GM19438 (cell line): ENCODE measurements around the gene IGFL1.
"Not testable (repeated sequence)": the region's sequence is repeated elsewhere in the genome, so short reads cannot be mapped to it uniquely, and the experiment has no call there.

Experiments
- ATAC-seq: cut with Tn5 transposase; IDR thresholded peaks from one replicate; pipeline ENCODE4 v1.9.1; 2021; ENCODE audit warnings: low read depth; ENCODE audit not compliant: unreplicated experiment

Gene IGFL1

GRCh38 chr19:46201454-46202310 lies 27.9 kb upstream of the IGFL1 start:
- no peak for ATAC-seq

DNA sequence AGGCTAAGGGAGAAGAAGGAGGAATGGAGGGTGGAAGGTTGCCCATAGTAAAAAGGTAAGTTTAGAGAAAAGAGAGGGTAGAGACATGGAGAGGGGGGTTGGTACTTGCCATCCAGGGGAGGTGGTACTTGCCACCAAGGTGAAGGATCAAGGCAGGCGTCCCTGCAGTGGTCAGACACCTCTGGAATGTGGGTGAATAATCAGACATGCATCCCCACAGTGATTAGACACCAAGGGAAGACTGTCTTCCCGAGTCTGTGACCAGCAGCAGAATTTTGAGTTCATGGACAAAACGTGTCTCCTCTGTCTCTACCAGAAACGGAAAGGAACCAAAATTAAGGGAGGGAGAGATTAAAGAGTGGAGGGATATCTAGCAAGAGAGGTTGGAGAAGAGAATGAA lies 27.1 kb upstream of the IGFL1 start:
- ATAC-seq: no peak

- no peak for ATAC-seq
Measured at GRCh38 chr19:46202872-46203860, 26.4 kb upstream of the IGFL1 start.

GRCh38 chr19:46204008-46204407 lies 25.5 kb upstream of the IGFL1 start:
- no peak for ATAC-seq

- no peak for ATAC-seq
Measured at GRCh38 chr19:46205183-46205984, 24.2 kb upstream of the IGFL1 start.

GRCh38 chr19:46206176-46206575 lies 23.4 kb upstream of the IGFL1 start:
- no peak for ATAC-seq

DNA sequence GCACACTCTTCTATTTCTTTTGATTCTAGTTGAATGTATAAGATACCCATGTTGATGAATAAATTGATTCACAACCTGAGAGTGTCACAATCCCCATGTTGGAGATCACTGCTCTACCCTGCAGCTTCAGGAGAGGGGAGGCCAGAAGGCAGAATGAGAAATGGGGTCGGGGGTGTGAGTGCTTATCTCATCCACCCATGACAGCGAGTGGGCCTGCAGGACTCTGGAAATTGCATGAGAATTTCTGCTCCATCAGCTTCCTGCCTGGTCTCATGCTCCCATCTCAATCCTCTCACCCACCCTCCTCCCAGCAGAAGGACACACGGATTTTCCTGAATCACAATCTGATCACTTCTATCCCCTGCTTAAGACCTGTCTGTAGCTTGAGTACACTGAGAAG lies 22.9 kb upstream of the IGFL1 start:
- no peak for ATAC-seq

DNA sequence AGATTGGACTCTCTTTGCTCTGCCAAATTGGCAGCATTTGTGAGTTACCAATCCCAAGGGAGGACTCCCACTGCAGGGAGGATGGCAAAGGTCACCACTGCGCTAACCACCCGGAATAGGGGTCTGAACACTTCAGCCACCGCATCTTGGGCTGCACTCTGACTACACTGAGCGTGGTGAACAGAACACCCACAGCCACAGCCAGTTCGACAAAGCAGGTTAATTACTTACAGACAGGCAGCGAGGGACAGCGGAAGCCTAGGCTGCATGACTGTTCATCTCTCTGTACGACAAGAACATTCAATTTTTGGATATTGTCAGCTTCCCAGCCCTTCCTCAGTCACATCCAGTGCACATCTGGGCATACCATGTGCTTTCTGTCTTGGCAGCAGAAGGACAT lies 21.7 kb upstream of the IGFL1 start:
- not testable (repeated sequence) for ATAC-seq

DNA sequence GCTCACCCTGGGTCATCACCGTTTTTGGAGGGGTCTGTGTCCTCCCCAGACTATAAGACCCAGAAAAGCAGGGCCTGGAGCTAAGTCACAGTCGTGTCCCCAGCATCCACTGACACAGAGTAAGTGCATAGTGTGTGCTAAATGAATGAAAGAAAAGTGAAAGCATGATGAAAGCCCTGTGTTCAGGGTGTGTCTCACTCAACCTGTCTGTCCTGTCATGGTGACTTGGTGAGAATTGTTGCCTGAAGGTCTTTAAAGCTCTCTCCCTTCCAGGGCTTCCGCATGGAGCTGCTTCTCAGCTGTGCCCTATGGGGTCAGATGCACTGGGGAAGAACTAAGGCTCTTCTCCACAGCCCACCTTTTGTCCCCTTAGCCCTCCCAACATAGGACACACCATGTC lies 20.5 kb upstream of the IGFL1 start:
- ATAC-seq: no peak

DNA sequence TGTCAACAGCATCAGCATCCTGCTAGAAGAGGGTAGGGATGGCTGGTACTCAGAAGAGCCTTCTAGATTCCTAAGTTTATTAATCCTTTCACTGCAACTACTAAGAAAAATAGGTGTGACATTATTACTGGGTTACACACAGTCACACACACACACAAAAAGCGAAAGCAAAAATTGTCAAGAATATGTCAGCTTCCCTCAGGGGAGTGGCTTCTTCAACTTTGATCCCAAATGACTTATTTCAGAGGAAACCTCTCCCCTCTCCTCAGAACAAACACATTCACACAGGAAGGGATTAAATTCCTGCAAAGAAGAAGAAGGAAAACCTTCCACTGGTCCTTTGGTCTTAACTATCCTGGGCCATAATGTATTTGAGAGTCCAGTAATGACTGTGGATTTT lies 20.1 kb upstream of the IGFL1 start:
- ATAC-seq: no peak

DNA sequence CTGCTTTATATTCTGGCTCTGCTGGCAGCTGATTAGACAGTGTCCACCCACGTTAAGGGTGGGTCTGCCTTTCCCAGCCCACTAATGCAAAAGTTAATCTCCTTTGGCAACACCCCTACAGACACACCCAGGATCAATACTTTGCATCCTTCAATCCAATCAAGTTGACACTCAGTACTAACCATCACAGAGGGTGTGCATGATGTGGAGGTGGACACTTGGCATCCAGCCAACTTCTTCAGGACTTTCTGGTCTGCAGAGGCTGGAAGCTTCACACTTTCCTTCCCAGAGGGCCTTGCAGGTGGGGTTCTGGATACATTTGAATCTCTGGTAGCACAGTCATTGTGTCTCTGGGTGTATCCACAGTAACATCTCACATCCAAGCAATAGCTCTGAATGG lies 18.9 kb upstream of the IGFL1 start:
- no peak for ATAC-seq

DNA sequence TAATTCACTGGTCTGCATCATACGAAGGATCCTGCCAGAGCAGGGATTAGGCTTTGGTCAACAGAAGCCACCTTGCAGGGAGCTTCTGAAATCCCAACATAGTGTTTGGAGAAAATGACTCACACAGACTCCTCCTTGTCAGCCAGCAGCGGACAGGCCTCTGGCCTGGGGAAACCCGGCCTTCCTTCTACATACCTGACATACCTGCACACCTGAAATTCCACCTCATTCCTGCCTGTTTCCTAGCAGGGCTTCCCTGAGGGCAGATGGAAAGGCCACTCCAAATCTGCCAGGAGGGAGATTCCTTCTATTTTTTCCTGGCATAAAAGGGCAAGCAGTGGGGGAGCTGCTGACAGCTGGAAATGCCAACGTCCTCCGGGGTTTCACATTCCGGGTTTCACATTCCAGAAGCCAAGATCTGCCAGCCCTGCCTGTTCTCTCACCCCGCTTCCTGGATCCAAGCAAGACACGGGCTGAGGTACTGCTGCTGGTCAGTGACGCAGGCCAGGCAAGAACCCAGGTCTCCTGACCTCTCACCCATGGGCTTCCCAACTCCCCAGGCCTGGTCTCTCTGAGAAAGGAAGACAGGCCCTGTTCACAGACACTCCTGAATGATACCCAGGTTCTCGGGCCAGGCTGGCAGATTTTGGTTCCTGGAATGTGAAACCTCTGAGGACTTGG lies 18.2 kb upstream of the IGFL1 start:
- ATAC-seq: no peak

DNA sequence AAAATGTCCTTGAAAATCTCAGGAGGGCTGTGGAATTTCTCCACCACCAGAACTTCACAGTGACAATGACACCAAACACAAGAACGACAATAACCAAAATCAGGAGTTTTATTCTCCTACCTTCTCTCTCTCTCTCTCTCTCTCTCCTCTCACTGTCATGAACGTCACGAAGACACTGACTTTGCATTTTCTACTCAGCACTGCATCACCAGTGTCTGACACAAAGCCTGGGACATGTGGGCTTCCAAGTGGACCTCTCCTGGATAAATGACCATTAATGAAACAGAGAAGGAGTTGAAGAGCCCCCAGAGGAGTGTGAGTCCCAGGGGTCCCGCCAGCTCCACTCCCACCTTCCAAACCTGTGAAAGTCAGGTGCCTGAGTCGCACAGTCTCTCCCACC lies 16.9 kb upstream of the IGFL1 start:
- not testable (repeated sequence) for ATAC-seq

GRCh38 chr19:46213156-46213555 lies 16.4 kb upstream of the IGFL1 start:
- no peak for ATAC-seq

- no peak for ATAC-seq
Measured at GRCh38 chr19:46213806-46214205, 15.7 kb upstream of the IGFL1 start.

GRCh38 chr19:46216612-46217011 lies 12.9 kb upstream of the IGFL1 start:
- ATAC-seq: no peak

- no peak for ATAC-seq
Measured at GRCh38 chr19:46217476-46217875, 12.1 kb upstream of the IGFL1 start.

- no peak for ATAC-seq
Measured at GRCh38 chr19:46218160-46218559, 11.4 kb upstream of the IGFL1 start.

- ATAC-seq: no peak
Measured at GRCh38 chr19:46220038-46220615, 9.4 kb upstream of the IGFL1 start.

DNA sequence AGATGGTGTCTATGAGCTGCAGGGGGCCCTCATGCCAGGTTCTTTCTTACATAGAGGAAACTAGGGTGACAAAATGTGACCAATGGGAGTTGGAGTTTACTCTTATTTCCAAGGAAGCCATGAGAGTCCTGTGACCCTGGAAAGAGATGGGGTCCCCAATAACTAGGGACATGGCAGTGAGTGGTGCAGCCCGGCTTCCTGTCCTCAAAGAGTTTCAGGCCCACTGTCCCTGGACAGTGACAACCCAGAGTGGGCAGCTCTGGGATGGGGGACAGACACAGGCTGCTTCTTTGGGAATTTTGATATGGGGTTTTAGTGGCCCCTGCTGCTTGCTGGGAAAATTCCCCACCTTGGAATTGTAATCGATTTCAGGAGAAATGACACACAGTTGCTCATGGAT lies 8.4 kb upstream of the IGFL1 start:
- no peak for ATAC-seq
